KBM-7 (cell line): Measurements from ENCODE around the gene TUBA1B.
A peak's percentile ranks its signal among the peaks of the same experiment; 100 is the strongest.
"Not testable (repeated sequence)": the region's sequence is repeated elsewhere in the genome, so short reads cannot be mapped to it uniquely, and the experiment has no call there.

Experiments
- DNase-seq: peaks from one replicate; pipeline ENCODE4 v3.0.0-alpha.2; 2015
- in situ Hi-C: fragments of 300-500 bp; cut with MboI; formaldehyde crosslinking; loops from 2 replicates; pipeline ENCODE4 v1.14.3; 2020; ENCODE audit warnings: low sequenced_read_pairs, low pct_unique_long_range_greater_than_20kb, mixed read lengths

Gene TUBA1B

DNA sequence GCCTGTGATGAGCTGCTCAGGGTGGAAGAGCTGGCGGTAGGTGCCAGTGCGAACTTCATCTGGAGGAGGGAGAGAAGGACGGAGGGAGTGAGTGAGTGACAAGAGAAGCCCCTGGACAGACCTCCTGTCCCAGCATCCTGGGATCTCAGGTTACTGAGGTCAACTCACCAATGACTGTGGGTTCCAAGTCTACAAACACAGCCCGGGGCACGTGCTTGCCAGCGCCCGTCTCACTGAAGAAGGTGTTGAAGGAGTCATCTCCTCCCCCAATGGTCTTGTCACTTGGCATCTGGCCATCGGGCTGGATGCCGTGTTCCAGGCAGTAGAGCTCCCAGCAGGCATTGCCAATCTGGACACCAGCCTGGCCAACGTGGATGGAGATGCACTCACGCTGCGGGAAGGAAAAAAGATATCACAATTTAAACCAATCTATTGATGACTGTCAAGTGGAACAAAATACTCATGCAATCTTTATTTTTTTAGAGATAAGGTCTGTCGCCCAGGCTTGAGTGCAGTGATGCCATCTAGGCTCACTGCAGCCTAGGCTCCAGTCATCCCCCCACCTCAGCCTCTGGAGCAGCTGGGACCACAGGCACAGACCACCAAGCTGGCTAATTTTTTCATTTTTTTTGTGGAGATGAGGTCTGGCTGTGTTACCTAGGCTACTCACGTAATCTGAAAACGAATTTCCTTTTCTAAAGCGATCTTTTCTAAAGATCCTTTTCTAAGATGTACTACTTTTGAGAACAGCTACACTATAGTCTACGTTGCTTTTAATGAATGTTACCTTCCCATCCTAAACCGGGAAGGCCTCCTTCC, 1.7 kb downstream of the TUBA1B start:
- in situ Hi-C loops, result no loop called here
- no peak for DNase-seq

DNA sequence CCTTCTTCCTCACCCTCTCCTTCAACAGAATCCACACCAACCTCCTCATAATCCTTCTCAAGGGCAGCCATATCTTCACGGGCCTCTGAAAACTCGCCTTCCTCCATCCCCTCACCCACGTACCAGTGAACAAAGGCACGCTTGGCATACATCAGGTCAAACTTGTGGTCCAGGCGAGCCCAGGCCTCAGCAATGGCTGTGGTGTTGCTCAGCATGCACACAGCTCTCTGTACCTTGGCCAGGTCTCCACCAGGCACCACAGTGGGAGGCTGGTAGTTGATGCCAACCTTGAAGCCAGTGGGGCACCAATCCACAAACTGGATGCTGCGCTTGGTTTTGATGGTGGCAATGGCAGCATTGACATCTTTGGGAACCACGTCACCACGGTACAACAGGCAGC, 3.2 kb downstream of the TUBA1B start:
- in situ Hi-C loops, DNase-seq: not testable (repeated sequence)

DNA sequence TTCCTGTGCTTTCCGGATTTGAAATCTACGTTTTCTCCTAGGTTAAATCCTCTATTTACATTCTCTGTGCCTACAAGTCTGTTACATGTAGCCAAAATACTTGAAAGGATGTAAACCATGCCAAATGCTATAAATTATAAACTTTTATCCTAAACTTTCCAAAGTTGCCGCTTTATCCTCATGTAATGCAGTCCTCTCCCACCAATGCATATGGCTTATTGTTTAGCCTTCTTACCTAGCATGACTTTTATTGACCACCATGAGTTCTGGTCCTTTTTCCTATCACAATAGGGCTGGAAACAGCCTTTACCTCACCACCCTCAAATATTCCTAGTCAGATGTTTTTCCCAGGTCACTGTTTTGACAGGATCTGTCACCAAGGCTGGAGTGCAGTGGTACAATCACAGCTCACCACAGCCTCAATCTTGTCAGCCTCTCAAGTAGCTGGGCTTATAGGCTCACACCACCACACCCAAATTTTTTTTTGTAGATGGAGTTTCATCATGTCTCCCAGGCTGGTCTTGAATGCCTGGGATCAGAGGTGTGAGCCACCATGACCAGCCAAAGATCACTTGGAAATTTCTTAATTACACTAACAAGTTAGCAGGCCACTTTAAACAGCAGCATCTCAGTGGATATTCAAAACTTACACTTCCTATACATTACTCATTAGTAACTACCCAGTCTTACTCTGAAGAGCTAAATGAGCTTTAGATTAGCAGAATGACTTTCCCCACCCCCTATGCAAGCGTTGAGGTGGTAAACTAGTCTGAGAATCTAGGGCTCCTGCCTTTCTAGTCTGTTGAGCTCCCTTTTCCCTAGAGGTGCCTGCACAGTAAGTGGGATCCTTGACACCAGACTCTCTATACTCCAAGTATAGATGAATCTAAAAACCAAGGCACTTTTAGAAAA, 4.1 kb downstream of the TUBA1B start:
- in situ Hi-C loops, result no loop called here
- peak; percentile 45 for DNase-seq

GRCh38 chr12:49121047-49121696, 10.0 kb downstream of the TUBA1B start:
- in situ Hi-C loops, result no loop called here
- peak; percentile 47 for DNase-seq

- DNase-seq, result no peak
- in situ Hi-C loops, result no loop called here
Observed at GRCh38 chr12:49111206-49111605, 20.0 kb downstream of the TUBA1B start.

DNA sequence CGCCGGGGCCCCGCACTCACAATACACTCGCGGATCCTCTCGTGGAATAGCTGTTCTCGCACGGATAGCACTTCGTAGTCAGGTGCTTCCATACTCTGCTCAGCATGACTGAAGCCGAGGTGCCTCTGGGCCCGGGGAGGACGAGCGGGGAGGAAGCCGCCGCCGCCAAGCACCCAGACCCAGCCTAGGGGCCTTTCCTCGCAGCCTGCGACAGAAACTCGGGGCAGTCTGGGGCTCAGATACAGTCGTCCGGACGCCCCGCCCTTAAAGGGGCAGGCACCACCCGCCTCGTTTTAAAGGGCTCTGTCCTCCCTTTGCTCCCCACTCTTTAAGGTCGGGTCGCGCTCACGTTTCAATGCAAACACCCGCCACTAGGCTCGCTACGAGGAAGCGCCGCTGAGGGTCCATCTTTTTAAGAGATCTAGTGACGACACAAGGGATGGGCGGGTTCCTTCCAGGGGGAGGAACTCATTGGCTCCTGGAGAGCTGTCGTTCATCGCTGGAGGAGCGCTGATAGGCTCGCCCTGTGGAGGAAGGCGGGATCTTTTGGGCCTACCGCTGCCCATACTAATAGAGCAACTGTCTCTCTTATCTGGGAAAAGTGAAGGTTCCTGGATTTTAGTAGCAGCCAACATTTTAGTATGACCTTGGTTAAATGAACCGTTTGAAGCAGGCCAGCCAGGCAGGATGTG, 20.6 kb downstream of the TUBA1B start, which contains the start of gene LMBR1L:
Gene LMBR1L, minus strand, starts transcription at position 384 of the 692 bp plus-strand sequence. Its CDS starts 292 bp downstream, at position 92.
- in situ Hi-C loops, result no loop called here
- peak; percentile 99 for DNase-seq

- DNase-seq, result peak; percentile 12
- in situ Hi-C loops, result no loop called here
Observed at GRCh38 chr12:49109641-49110463, 21.3 kb downstream of the TUBA1B start.

DNA sequence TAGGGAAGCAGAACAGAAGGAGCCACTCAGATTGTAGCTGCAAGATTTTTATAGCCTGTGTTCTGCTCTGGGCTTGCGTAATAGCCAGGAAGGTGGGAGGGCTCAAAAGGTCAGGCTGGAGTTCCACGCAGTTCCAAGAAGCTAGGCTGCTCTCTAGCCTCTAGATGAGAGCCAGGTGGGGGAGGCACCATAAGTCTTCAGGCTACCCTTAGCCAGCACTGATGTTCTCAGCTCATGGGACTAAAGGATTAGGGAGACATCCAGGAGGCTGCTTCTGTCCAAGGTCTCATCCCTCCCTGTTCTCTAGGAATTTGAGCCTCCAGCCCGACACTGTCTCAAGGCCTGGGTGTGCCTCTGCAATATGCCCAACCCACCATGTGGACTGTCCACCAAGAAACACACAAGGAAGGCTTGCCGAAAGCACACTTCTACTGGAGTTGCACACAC, 22.2 kb downstream of the TUBA1B start:
- in situ Hi-C loops, result no loop called here
- DNase-seq, result peak; percentile 85

DNA sequence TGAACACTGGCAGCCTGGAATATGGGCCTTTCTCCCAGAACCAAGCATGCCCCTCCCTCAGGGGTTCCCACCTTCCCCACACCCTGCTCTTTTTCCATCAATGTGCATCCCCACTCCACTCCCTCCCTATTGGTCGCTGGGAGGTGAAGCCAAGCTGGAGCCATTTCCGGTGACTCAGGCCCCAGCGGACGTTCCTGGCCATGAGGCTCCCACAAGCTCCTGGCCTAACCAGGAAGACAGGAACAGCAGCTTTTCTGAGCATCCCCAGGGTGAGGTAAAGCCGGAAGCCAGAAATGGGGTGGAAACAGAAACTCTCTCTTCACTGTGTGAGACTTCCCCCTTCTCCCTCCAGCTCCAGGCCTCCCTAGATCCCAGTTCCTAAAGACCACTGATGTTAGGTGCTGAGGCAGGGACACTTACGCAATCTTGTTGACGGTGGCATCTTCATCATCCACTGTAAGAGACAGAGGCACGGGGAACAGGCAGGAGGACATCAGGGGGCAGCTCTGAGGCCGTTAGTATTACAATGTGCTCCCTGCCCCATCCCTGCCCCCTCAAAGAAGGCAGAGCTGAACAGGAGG, 25.6 kb downstream of the TUBA1B start:
- in situ Hi-C loops, result no loop called here
- no peak for DNase-seq

DNA sequence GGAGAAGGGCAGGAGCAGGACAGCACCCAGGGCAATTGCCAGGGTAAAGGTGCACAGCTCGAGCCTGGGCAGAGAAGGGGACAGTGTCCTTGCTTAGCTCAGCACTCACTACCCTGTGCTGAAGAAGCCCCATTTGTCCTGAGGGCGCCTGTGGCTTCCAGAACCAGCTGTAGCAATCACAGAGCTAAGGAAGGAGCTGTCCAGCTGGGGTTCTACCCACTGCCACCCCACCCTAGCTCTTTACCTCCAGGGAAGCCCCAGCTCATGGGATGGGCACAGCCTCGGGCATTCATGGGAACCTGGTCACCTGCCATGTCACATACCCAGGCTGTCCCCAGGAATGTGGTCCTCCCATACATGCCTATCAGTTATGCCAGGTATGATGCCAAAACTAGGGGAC, 26.4 kb downstream of the TUBA1B start:
- in situ Hi-C loops, result no loop called here
- no peak for DNase-seq

DNA sequence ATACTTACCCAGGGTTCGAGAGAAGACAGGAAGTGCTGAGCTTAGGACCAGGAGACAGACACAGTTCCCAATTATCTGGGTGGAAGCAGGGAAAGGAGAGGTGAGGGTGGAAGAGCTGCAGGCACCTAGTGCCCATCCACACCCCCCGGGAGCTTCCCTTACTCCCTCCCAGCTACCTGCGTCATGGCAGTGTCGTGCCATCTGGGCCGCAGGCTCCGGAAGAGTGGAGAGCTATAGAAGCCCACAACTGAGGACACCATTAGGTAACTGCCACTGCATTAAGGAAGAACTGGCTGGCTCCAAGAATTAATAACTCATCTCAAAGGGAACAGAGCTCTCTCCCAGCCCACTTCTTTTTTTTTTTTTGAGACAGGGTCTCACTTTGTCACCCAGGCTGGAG, 30.8 kb downstream of the TUBA1B start:
- in situ Hi-C loops, result no loop called here
- DNase-seq, result no peak

GRCh38 chr12:49098703-49099102, 32.5 kb downstream of the TUBA1B start:
- no peak for DNase-seq
- in situ Hi-C loops, result no loop called here

GRCh38 chr12:49098035-49098451, 33.2 kb downstream of the TUBA1B start:
- in situ Hi-C loops, result no loop called here
- DNase-seq, result peak; percentile 84

DNA sequence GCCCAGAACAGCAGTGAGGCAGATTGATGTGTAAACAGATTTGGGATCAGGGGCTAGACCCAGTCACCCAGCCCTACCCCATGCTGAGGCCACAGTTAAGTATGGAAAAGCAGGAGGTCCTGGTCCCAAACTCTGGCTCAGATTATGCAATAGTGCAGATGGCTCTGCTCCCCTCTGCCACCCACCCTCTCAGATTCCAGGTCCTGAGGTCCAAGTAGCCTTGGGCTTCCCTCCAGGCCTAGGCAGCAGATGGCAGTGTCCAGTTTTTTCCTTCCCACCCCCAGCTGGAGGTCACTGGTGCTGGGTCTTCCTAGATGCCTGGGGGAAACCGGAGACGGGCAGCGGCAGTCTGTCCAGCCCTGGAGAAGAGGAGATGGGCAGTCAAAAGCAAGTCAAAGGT, 33.8 kb downstream of the TUBA1B start:
- in situ Hi-C loops, result no loop called here
- DNase-seq, result no peak

DNA sequence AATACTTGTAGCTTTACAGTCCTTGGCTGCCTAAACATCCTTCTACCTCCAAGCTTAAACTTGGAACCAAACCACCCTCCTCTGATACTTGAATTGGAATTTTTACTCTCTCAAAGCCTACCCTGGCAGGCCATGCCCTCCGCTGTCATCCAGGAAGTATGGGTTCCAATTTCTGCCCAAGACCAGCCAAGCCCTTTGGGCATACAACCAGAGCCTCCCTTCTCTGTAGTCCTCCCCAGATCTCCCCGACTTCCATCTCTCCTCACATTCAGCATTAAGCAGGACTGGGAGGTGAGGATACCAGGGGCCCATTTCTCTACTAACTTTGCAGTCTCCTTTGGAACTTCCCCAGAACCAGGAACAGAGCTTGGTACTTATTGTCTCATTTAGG, 36.2 kb downstream of the TUBA1B start:
- in situ Hi-C loops, result no loop called here
- DNase-seq, result no peak

- in situ Hi-C loops, result no loop called here
- DNase-seq, result no peak
Observed at GRCh38 chr12:49094160-49094974, 36.8 kb downstream of the TUBA1B start, which contains the start of gene DHH. TSS of gene DHH (minus strand) at chr12:49094801. CDS start at chr12:49094512, 289 bp downstream.

GRCh38 chr12:49093792-49094159, 37.4 kb downstream of the TUBA1B start:
- no peak for DNase-seq
- in situ Hi-C loops, result no loop called here
